GM12872 (cell line): Measurements from ENCODE around the gene BCAR1.

Experiments
- TF ChIP-seq, protein P1 (sequence below): IDR thresholded peaks from 3 replicates; pipeline ENCODE4 v1.5.1; 2011; ENCODE audit warnings: low read depth, mild to moderate bottlenecking, low read length, moderate library complexity; ENCODE audit not compliant: insufficient read depth

BCAR1 gene

DNA sequence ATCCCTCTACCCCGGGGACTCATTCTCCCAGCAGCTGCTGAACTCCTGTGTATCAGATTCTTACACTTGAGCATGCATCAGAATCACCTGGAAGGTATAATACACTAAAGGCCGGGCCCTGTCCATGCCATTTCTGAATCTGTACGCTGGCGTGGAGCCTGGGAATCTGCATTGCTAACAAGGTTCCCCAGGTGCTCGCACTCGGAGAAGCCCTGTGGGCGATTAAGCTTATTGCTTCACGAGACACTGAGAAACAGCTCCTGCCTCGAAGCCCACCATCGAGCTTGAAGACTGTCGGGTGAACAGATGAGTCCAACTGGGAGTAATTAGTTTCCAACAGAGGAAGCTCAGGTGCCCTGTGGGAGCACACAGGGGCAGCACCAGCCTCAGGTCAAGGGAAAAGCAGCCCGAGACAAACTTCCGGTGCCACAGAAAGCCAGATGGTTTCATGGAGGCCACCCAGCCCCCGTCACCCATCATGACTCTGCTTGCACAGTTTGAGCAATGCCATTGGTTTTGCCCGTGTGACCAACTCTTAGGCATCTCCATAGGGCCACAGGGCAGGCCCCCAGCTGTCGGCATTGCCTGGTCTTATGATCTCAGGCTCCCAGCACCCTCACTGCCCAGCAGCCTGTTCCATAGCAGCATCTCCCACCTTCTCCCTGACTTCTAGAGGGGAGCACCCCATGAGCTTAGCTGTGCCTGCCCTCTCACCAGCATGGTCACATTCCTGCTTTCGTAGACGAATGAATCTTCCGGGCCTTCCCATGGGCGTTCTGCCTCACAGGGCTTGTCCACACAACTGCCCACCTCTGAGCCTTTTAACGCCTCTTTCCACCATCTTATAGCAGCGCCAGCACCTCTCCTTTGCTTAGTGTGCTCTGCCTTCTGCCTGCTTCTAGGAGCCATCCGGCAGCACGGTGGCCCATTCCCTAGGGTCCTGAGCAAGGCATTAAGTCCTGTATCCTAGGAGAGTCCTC is 55.3 kb downstream of the BCAR1 start:
- TF ChIP-seq, protein P1, sequence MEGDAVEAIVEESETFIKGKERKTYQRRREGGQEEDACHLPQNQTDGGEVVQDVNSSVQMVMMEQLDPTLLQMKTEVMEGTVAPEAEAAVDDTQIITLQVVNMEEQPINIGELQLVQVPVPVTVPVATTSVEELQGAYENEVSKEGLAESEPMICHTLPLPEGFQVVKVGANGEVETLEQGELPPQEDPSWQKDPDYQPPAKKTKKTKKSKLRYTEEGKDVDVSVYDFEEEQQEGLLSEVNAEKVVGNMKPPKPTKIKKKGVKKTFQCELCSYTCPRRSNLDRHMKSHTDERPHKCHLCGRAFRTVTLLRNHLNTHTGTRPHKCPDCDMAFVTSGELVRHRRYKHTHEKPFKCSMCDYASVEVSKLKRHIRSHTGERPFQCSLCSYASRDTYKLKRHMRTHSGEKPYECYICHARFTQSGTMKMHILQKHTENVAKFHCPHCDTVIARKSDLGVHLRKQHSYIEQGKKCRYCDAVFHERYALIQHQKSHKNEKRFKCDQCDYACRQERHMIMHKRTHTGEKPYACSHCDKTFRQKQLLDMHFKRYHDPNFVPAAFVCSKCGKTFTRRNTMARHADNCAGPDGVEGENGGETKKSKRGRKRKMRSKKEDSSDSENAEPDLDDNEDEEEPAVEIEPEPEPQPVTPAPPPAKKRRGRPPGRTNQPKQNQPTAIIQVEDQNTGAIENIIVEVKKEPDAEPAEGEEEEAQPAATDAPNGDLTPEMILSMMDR, result no peak

DNA sequence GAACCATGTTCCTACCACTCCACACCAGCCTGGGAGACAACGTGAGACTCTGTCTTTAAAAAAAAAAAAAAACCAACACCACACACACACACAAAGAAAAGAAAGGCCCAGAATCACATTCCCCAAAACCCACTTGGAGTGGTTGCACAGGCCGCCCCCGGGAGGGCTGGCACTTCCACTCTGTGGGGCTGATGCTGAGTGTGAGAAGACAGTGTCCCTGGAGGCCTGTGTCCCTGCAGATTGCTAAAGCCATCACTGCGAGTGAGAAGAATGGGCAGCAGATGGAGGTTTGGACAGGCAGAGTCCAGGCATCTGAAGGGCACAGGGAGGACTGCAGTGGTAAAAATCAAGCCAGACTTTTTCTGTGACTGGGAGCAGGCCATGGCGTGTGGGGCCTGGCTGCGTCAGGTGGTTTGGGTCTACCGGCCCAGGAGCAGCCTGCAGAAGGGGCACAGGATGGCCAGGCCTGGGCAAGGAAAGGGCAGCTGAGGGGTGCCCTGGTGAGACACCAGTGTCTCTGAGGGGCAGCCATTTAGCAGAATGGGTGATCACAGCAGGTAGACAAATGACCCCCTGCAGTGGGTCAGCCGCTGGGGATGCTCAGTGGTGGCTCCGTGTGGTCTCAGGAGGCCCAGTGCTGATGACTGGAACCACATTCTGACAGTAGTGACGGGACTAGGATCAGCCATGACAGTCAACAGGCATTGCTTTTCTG is 57.5 kb downstream of the BCAR1 start:
- TF ChIP-seq, protein P1, result no peak

DNA sequence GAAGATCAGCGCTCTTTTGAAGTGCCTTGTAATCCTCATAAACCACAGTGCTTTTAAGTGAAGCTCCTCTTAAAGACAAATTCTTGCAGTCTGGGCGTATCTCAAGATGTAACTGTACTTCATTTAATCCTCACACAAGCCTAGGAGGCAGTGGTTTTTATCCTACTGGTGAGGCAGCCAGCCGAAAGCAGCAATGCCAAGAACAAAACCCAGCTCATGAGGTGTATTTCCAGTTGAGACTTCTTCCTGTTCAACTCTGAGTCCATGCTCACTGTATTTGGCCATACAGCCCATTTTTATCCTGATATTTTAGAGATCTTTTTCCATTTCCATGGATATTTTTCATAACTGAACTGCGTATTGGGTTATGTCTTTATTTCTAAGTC is 58.2 kb downstream of the BCAR1 start:
- TF ChIP-seq, protein P1, result no peak

DNA sequence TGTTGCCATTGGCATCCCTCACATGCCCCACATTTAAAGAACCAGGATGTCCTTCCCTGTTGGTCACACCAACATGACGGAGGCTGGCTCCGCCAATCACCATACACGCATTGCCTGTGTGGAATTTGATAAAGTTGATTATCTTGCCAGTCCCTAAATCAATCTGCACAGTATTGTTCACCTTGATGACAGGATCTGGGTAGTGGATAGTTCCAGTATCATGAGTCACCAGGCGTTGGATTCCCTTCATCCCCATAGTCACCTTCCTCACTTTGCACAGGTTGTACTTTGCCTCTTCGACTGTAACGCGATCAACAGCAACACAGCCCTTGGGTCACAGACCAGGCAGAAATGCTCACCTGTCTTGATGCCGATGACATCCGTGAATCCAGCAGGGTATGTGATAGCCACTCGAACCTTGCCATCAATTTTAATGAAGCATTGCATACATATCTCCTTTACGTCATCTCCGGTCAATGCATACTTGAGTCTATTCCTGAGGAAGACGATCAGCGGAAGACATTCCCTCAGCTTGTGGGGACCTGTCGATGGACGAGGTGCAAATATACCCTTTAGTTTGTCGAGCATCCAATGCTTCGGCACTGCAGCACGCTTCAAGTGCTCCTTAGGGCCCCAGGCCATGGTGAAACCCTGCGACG is 58.7 kb downstream of the BCAR1 start:
- TF ChIP-seq, protein P1, result no peak

DNA sequence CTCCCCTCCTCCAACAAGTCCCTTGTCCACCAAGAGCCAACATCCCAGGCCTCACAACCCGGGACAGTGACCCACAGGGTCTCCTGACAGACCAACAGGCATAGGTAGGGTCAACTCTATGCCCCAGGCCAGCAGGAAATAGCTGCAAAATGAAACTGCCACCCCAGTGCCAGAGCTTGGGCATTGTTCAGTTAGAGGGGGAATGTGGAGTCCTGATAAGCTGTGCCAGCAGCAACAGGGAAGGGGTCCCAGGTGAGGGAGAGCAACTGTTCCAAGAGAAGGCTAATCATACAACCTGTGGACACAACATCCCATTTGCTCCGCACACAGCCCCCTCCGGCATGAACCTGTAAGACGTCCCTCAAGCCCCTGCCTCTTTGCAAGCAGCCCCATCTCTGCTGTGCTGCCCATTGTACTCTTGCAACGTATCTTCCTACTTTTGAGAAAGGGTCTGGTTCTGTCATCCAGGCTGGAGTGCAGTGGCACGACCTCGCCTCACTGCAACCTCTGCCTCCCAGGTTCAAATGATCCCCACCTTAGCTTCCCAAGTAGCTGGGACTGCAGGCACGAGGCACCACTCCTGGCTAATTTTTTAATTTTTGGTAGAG is 61.7 kb downstream of the BCAR1 start:
- TF ChIP-seq, protein P1, result no peak

DNA sequence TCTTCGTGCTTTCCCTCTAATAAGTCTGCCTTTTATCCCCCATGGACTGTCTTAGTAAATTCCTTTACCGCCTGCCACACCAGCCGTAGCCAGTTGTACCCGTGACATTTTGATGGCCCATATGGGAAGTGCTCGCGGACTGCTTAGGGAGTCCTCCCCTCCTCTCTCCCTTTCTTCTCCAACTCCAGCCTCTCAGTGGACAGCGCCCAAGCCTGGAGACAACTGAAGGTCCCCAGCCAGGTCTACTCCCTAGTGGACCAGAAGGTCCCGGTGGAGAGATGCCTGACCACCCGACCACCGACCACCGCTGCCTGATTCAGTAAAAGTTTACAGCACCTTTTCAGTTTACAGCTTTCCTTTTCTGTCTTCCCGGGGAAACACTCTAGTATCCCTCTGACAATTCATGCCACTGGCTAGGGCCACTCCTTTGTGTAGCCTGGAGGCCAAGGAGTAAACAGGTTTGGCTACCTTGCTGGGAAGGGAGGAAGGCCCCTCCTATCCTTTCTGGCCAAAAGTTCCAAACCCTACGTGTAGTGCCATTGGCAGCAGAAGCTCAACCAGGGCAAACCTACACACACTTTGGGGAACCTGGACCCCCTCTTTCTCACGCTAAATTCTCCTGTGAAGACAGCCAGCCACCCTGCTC is 62.5 kb downstream of the BCAR1 start:
- TF ChIP-seq, protein P1, result no peak
